Mucosa of descending colon (tissue), 3 donors: ENCODE measurements around the gene CDH12. TPM values are rescaled to one million over a fixed set of nuclear protein-coding genes. Genes with fewer than 3 reads are reported as not detected.

Experiments used
- ATAC-seq: fragments of 200-7000 bp; cut with Tn5 transposase; one replicate; pipeline ENCODE4 v1.9.1; 2020; ENCODE audit warnings: mild to moderate bottlenecking, moderate library complexity
- DNase-seq, 3 donors: peaks; one replicate each; pipeline ENCODE4 v3.0.0-alpha.2; 2020
- H3K36me3 ChIP-seq: fragments of 200-600 bp; one replicate; pipeline ENCODE4 v1.8.0; 2021; ENCODE audit warnings: low read depth, mild to moderate bottlenecking
- H3K4me1 ChIP-seq: fragments of 200-600 bp; one replicate; pipeline ENCODE4 v1.8.0; 2021; ENCODE audit warnings: low read depth, mild to moderate bottlenecking
- H3K4me3 ChIP-seq: fragments of 200-600 bp; one replicate; pipeline ENCODE4 v1.8.0; 2021; ENCODE audit warnings: mild to moderate bottlenecking
- H3K9me3 ChIP-seq: fragments of 200-600 bp; one replicate; pipeline ENCODE4 v1.8.0; 2021; ENCODE audit warnings: mild to moderate bottlenecking
- CTCF ChIP-seq: fragments of 200-600 bp; IDR thresholded peaks from one replicate; pipeline ENCODE4 v1.8.0; 2022; ENCODE audit warnings: antibody characterized with exemption, mild to moderate bottlenecking
- intact Hi-C, 2 donors: fragments of 100-400 bp; cut with DNase I in 1 of 2; cut with micrococcal nuclease in 1 of 2; formaldehyde crosslinking; loops; one replicate each; pipeline versions ENCODE4 v1.11.0 to v1.11.1; 2022; cut with DNase I, micrococcal nuclease
- total RNA-seq, 3 donors: library from RNA; stranded (reverse); fragmentation: NEBNext Ultra II Directional in 2 of 3; extraction: Animal tissue kit (Norgen Biotek cat#: 25700) in 2 of 3; gene quantifications; one replicate each; pipeline versions ENCODE4 v1.2.1 to v1.2.4, GENCODE V29; 2021 to 2023
- donor health status: DM: no; HTN: no; CAD: no; lungs with moderate emphysema.
- donor health status: DM: no; HTN: no; CAD: no.
- donor health status: DM: no; HTN: yes; CAD: no.

Gene CDH12
- total RNA-seq, 3 donors from 2014 or later, result 0.14 TPM; not detected in 2

- Histone ChIP-seq H3K36me3 (no peaks in the 10 kb centered on the region), H3K4me1 (no peaks in the 10 kb centered on the region), H3K9me3 (no peaks in the 10 kb centered on the region), H3K4me3 (no peak overlapping the region)
- no peak for TF ChIP-seq CTCF
- intact Hi-C loops, result no loop called here
- ATAC-seq, result no peak
- DNase-seq, result no peak
Measured at GRCh38 chr5:21802100-21802499, 1051.0 kb downstream of the CDH12 start.

- intact Hi-C loops, result no loop called here
- ATAC-seq, result no peak
- TF ChIP-seq CTCF, result no peak
Measured at GRCh38 chr5:21792748-21793147, 1060.4 kb downstream of the CDH12 start.

GRCh38 chr5:21791304-21791703, 1061.8 kb downstream of the CDH12 start:
- no peak for ATAC-seq
- intact Hi-C loops, result no loop called here
- no peaks in the 10 kb centered on the region for H3K4me1 ChIP-seq
- no peak for TF ChIP-seq CTCF
- no peaks in the 10 kb centered on the region for H3K9me3 ChIP-seq
- no peaks in the 10 kb centered on the region for H3K36me3 ChIP-seq
- DNase-seq, result no peak
- H3K4me3 ChIP-seq, result no peak overlapping the region

More at GRCh38 chr5:21792748-21793147, 1060.4 kb downstream of the CDH12 start:
- no peak for DNase-seq
- H3K4me1 ChIP-seq, result no peaks in the 10 kb centered on the region
- no peaks in the 10 kb centered on the region for H3K36me3 ChIP-seq
- H3K4me3 ChIP-seq, result no peak overlapping the region
- H3K9me3 ChIP-seq, result no peaks in the 10 kb centered on the region

GRCh38 chr5:21784487-21784886, 1068.7 kb downstream of the CDH12 start:
- TF ChIP-seq CTCF, result no peak
- no peaks in the 10 kb centered on the region for H3K36me3 ChIP-seq
- DNase-seq, result no peak
- ATAC-seq, result no peak
- no peak overlapping the region for H3K4me3 ChIP-seq
- no peaks in the 10 kb centered on the region for H3K4me1 ChIP-seq
- intact Hi-C loops, result no loop called here
- no peaks in the 10 kb centered on the region for H3K9me3 ChIP-seq

- Histone ChIP-seq H3K4me3 (no peak overlapping the region), H3K9me3 (no peaks in the 10 kb centered on the region), H3K4me1 (no peaks in the 10 kb centered on the region), H3K36me3 (no peaks in the 10 kb centered on the region)
- intact Hi-C loops, result no loop called here
- ATAC-seq (no peak), DNase-seq (no peak)
- no peak for TF ChIP-seq CTCF
Measured at GRCh38 chr5:21783074-21783679, 1070.0 kb downstream of the CDH12 start.

- TF ChIP-seq CTCF, result no peak
- DNase-seq (no peak), ATAC-seq (no peak)
- H3K4me1 ChIP-seq, result no peaks in the 10 kb centered on the region
- H3K9me3 ChIP-seq, result no peaks in the 10 kb centered on the region
- no peak overlapping the region for H3K4me3 ChIP-seq
- intact Hi-C loops, result no loop called here
- no peaks in the 10 kb centered on the region for H3K36me3 ChIP-seq
Measured at GRCh38 chr5:21776466-21776865, 1076.7 kb downstream of the CDH12 start.
